NB4 (cell line): ENCODE measurements around the gene ENGASE.

ENCODE experiments used
- CTCF ChIP-seq: IDR thresholded peaks from one replicate; pipeline ENCODE4 v1.5.1; 2012; ENCODE audit warnings: low read depth, low read length
- POLR2A ChIP-seq: IDR thresholded peaks from 2 replicates; pipeline ENCODE4 v1.6.1; 2011; ENCODE audit warnings: mild to moderate bottlenecking; ENCODE audit not compliant: insufficient read length; ENCODE audit errors: extremely low read depth

- TF ChIP-seq CTCF (no peak), POLR2A (no peak)
These were observed 10.7 kb downstream of the ENGASE start for GRCh38 chr17:79085154-79085920.
